CD8-positive, alpha-beta memory T cell (primary cell): ENCODE measurements around the gene EXOC4. TPM values are rescaled to one million over a fixed set of nuclear protein-coding genes. Genes with fewer than 3 reads are reported as not detected.

Source experiments
- CTCF ChIA-PET: fragments of 350-600 bp; sonication (Branson Sonifier 250); formaldehyde crosslinking; loops from one replicate; lab custom pipeline; 2021; ENCODE audit warnings: antibody characterized with exemption; lab: Charles Lee
- POLR2A ChIA-PET: fragments of 350-600 bp; sonication (Branson Sonifier 250); formaldehyde crosslinking; loops from one replicate; lab custom pipeline; 2021; ENCODE audit warnings: antibody characterized with exemption; lab: Charles Lee
- DNase-seq, 5 donors: peaks; one replicate each; pipeline versions ENCODE4 v3.0.0 to v3.0.0-alpha.2; 2020 to 2022; ENCODE audit warnings: mixed read lengths in 1 of 5
- H3K27ac ChIP-seq: one replicate; pipeline ENCODE4 v1.7.0; 2013; ENCODE audit warnings: low read depth, mild to moderate bottlenecking, low read length, moderate library complexity
- H3K27me3 ChIP-seq: 2 replicates; pipeline ENCODE4 v1.7.0; 2013; ENCODE audit warnings: low read length, mild to moderate bottlenecking; ENCODE audit not compliant: insufficient read depth, poor library complexity, severe bottlenecking
- H3K36me3 ChIP-seq: 2 replicates; pipeline ENCODE4 v1.7.0; 2013; ENCODE audit warnings: mild to moderate bottlenecking, low read length, moderate library complexity; ENCODE audit not compliant: insufficient read depth
- H3K4me1 ChIP-seq: 2 replicates; pipeline ENCODE4 v1.7.0; 2013; ENCODE audit warnings: mild to moderate bottlenecking, low read length, moderate library complexity; ENCODE audit not compliant: insufficient read depth
- H3K4me3 ChIP-seq: 2 replicates; pipeline ENCODE4 v1.7.0; 2013; ENCODE audit warnings: mild to moderate bottlenecking, low read length
- H3K9me3 ChIP-seq: 2 replicates; pipeline ENCODE4 v1.7.0; 2013; ENCODE audit warnings: mild to moderate bottlenecking, low read length
- H3K27ac Mint-ChIP-seq, 8 donors: one replicate each; pipeline ENCODE4 v1.8.0; 2020 to 2021; ENCODE audit warnings: mixed read lengths in 8 of 8, mild to moderate bottlenecking in 6 of 8, inconsistent platforms in 3 of 8, moderate library complexity in 3 of 8
- H3K27me3 Mint-ChIP-seq, 2 donors: one replicate each; pipeline ENCODE4 v1.8.0; 2020 to 2021; ENCODE audit warnings: mixed read lengths in 2 of 2, mild to moderate bottlenecking in 1 of 2, moderate library complexity in 1 of 2
- H3K36me3 Mint-ChIP-seq, 3 donors: one replicate each; pipeline ENCODE4 v1.8.0; 2020 to 2021; ENCODE audit warnings: mixed read lengths in 3 of 3, inconsistent platforms in 1 of 3, mild to moderate bottlenecking in 1 of 3
- H3K4me1 Mint-ChIP-seq, 3 donors: one replicate each; pipeline ENCODE4 v1.8.0; 2020 to 2021; ENCODE audit warnings: mixed read lengths in 3 of 3, inconsistent platforms in 1 of 3, mild to moderate bottlenecking in 1 of 3
- H3K4me3 Mint-ChIP-seq, 7 donors: one replicate each; pipeline ENCODE4 v1.8.0; 2020 to 2021; ENCODE audit warnings: mixed read lengths in 7 of 7, mild to moderate bottlenecking in 6 of 7, moderate library complexity in 4 of 7, inconsistent platforms in 2 of 7
- H3K9me3 Mint-ChIP-seq, 5 donors: one replicate each; pipeline ENCODE4 v1.8.0; 2020 to 2022; ENCODE audit warnings: mixed read lengths in 5 of 5, mild to moderate bottlenecking in 3 of 5, moderate library complexity in 2 of 5, inconsistent platforms in 1 of 5
- polyA plus RNA-seq: library from polyadenylated mRNA; unstranded; fragments of 300-500 nt; fragmentation: Illumina TruSeq; gene quantifications from one replicate; pipeline ENCODE4 v1.2.3, GENCODE V29; 2021
- total RNA-seq, 2 experiments: library from RNA; stranded (reverse); gene quantifications; one replicate each; pipeline ENCODE4 v1.2.3, GENCODE V29; 2021

The EXOC4 gene
- total and polyA plus RNA-seq, 3 experiments from 2014 or later: 34.5 to 53.2 (median 50.3) TPM

DNA sequence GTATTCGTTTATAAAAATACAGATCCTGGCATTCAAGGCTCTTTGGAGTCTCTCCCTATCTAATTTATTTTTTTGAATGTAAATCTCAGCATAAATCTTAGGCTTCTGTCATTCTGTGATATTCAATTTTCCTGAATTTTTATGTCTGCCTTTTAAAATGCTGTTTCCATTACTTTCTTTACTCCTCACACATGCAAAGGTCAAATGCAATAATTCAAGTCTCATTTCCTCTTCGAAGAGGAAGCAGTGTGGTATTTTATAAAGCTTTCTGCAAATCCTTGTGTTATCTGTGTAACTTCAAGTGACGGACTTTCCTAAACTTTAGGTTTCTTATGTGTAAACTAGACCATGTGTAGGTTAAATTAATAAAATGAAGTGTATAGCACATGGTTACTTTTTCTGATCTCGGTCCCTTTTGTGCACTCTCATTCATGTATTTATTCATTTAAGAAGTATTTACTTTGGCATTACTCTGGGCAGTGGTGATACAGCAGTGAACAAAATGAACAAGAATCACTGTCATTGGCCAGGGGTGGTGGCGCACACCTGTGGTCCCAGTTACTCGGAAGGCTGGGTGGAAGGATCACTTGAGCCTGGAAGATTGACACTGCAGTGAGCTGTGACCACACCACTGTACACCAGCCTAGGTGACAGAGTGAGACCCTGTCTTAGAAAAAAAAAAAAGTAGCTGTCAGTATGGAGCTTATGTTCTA lies 332.2 kb downstream of the EXOC4 start:
- H3K27ac ChIP-seq: no peak overlapping the region
- ChIA-PET CTCF (no interaction called here), POLR2A (no interaction called here)
- H3K36me3 ChIP-seq: no peaks in the 10 kb centered on the region
- Mint-ChIP-seq H3K36me3 (peaks cover 14 to 24% (median 20%) of the 10 kb centered on the region in 3 donors), H3K27ac (peak overlapping the region in 1 of 8 donors; percentile 14), H3K9me3 (peaks cover 0 to 6% (median 0%) of the 10 kb centered on the region in 5 donors), H3K4me3 (no peak overlapping the region), H3K27me3 (no peaks in the 10 kb centered on the region), H3K4me1 (peaks cover 0 to 4% (median 0%) of the 10 kb centered on the region in 3 donors)
- no peak overlapping the region for H3K4me3 ChIP-seq
- DNase-seq: no peak
- no peaks in the 10 kb centered on the region for H3K9me3 ChIP-seq
- H3K4me1 ChIP-seq: no peaks in the 10 kb centered on the region
- H3K27me3 ChIP-seq: no peaks in the 10 kb centered on the region

DNA sequence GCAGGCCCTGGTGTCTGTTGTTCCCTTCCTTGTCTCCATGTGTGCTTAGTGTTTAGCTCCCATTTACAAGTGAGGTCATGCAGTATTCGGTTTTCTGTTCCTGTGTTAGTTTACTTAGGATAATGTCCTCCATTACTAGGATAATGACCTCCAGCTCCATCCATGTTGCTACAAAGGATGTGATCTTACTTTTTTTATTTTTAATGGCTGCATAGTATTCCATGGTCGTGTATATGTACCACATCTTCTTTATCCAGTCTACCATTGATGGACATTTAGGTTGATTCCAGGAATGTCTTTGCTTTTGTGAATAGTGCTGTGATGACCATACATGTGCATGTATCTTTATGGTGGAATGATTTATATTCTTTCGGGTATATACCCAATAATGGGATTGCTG lies 333.4 kb downstream of the EXOC4 start:
- no peak for DNase-seq
- no peaks in the 10 kb centered on the region for H3K36me3 ChIP-seq
- Mint-ChIP-seq H3K4me3 (no peak overlapping the region), H3K27ac (peak overlapping the region in 1 of 8 donors; percentile 19), H3K4me1 (peaks cover 0 to 4% (median 0%) of the 10 kb centered on the region in 3 donors), H3K36me3 (peaks cover 12 to 17% (median 12%) of the 10 kb centered on the region in 3 donors), H3K9me3 (peaks cover 0 to 6% (median 0%) of the 10 kb centered on the region in 5 donors), H3K27me3 (no peaks in the 10 kb centered on the region)
- ChIA-PET CTCF (no interaction called here), POLR2A (no interaction called here)
- H3K27me3 ChIP-seq: no peaks in the 10 kb centered on the region
- no peak overlapping the region for H3K27ac ChIP-seq
- no peak overlapping the region for H3K4me3 ChIP-seq
- H3K4me1 ChIP-seq: no peaks in the 10 kb centered on the region
- no peaks in the 10 kb centered on the region for H3K9me3 ChIP-seq

DNA sequence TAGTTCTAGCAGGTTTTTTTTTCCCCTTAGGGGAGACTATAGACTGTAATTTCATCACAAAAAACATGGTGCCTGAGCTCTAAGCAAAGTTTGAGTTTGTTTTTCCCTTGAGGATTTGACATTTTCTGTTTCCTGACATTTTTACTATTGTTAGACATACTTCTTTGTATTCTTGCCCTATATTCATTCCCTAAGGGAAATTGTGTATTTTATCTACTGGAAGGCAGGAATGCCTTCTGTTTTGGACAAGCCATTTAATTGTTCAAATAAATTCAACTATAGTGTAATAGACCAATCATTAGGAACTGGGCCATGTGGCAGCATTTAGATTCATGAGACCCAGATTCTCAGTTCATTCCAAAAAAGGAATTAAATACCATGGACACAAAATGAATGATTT lies 335.0 kb downstream of the EXOC4 start:
- H3K4me1 ChIP-seq: no peaks in the 10 kb centered on the region
- no peaks in the 10 kb centered on the region for H3K36me3 ChIP-seq
- H3K36me3 Mint-ChIP-seq: peaks cover 12 to 18% (median 12%) of the 10 kb centered on the region in 3 donors
- ChIA-PET POLR2A (no interaction called here), CTCF (no interaction called here)
- H3K27me3 Mint-ChIP-seq: no peaks in the 10 kb centered on the region
- DNase-seq: no peak
- no peak overlapping the region for H3K27ac ChIP-seq
- no peak overlapping the region for H3K27ac Mint-ChIP-seq
- no peak overlapping the region for H3K4me3 Mint-ChIP-seq
- H3K4me3 ChIP-seq: no peak overlapping the region
- no peaks in the 10 kb centered on the region for H3K9me3 ChIP-seq
- H3K27me3 ChIP-seq: no peaks in the 10 kb centered on the region
- H3K9me3 Mint-ChIP-seq: peaks cover 0 to 6% (median 0%) of the 10 kb centered on the region in 5 donors
- H3K4me1 Mint-ChIP-seq: peaks cover 0 to 6% (median 0%) of the 10 kb centered on the region in 3 donors

DNA sequence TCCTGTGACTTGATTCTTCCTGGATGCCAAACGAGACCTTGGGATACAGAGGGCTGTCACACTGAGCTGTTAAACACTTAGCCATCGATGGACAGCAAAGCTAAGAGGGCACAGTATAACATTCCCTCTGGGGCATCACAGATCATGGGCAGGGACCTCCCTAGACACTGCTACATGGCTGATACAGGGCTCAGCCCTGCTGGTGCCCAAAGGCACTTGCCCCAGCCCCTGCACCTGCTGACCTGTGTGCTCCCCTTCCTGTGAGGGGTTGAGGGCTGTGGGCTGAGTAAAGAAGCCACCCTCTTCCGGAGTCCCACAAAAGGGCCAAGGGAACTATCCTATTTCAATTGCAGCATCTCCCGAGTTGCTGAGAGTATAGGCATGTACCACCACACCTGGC lies 337.9 kb downstream of the EXOC4 start:
- ChIA-PET POLR2A (no interaction called here), CTCF (no interaction called here)
- H3K4me3 Mint-ChIP-seq: no peak overlapping the region
- Histone ChIP-seq H3K27ac (no peak overlapping the region), H3K9me3 (no peaks in the 10 kb centered on the region), H3K36me3 (no peaks in the 10 kb centered on the region), H3K4me1 (no peaks in the 10 kb centered on the region), H3K4me3 (no peak overlapping the region), H3K27me3 (no peaks in the 10 kb centered on the region)
- no peak for DNase-seq
- H3K27me3 Mint-ChIP-seq: no peaks in the 10 kb centered on the region
- H3K36me3 Mint-ChIP-seq: peaks cover 5 to 12% (median 11%) of the 10 kb centered on the region in 3 donors
- peaks cover 0 to 2% (median 0%) of the 10 kb centered on the region in 3 donors for H3K4me1 Mint-ChIP-seq
- H3K27ac Mint-ChIP-seq: peak overlapping the region in 1 of 8 donors; percentile 55
- peaks cover 0 to 4% (median 0%) of the 10 kb centered on the region in 5 donors for H3K9me3 Mint-ChIP-seq

DNA sequence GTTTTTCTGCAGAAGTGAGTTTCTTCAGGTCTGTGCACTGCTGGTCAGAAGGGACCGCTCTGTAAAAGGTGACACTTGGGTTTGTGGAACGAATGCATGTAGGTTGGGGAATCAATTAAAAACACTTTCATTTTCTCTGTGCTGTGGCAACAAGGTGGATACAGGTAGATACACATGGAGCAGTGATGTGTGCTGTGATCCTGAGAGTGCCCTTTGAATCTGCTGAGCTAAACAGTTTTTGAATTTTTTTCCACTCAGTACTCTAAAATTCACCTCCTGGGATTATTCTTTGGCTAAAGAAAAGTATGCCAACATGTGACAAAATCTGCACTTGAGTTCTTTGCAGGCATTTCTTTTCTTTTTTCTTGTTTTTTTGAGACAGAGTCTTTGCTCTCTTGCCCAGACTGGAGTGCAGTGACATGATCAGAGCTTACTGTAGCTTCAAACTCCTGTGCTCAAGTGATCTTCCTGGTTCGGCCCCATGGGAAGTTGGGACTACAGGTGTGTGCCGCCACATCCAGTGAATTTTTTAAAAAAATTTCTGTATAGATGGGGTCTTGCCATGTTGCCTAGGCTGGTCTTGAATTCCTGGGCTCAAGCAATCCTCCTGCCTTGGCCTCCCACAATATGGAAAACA lies 338.9 kb downstream of the EXOC4 start:
- no peaks in the 10 kb centered on the region for H3K36me3 ChIP-seq
- DNase-seq: no peak
- no peaks in the 10 kb centered on the region for H3K27me3 ChIP-seq
- ChIA-PET CTCF (no interaction called here), POLR2A (no interaction called here)
- H3K4me1 Mint-ChIP-seq: peaks cover 0 to 2% (median 0%) of the 10 kb centered on the region in 3 donors
- peaks cover 0 to 7% (median 6%) of the 10 kb centered on the region in 3 donors for H3K36me3 Mint-ChIP-seq
- peak overlapping the region in 1 of 8 donors; percentile 20 for H3K27ac Mint-ChIP-seq
- H3K4me3 ChIP-seq: no peak overlapping the region
- H3K9me3 Mint-ChIP-seq: no peaks in the 10 kb centered on the region
- H3K27me3 Mint-ChIP-seq: no peaks in the 10 kb centered on the region
- no peak overlapping the region for H3K4me3 Mint-ChIP-seq
- no peaks in the 10 kb centered on the region for H3K4me1 ChIP-seq
- H3K9me3 ChIP-seq: no peaks in the 10 kb centered on the region
- no peak overlapping the region for H3K27ac ChIP-seq

DNA sequence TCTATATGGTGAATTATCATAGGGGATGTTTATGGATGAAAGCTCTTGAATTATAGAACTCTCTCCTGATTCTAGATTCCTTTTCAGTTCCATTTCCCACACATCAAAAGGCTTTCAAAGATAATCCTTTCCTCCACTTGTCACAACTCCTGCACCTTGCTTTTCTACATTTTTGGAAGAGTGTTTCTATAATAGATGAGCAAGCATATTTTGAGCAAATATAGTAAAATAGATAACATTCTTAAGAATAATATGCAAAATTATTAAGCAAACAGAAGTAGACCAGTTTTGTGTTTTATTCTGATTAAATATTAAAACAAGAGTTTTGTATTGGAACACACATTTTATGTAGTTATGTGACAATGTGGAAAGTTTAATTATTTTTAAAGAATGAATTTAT lies 340.7 kb downstream of the EXOC4 start:
- DNase-seq: no peak
- no peak overlapping the region for H3K4me3 Mint-ChIP-seq
- Histone ChIP-seq H3K4me3 (no peak overlapping the region), H3K9me3 (no peaks in the 10 kb centered on the region), H3K27me3 (no peaks in the 10 kb centered on the region), H3K36me3 (no peaks in the 10 kb centered on the region), H3K27ac (no peak overlapping the region), H3K4me1 (no peaks in the 10 kb centered on the region)
- H3K36me3 Mint-ChIP-seq: peaks cover 0 to 7% (median 6%) of the 10 kb centered on the region in 3 donors
- H3K9me3 Mint-ChIP-seq: no peaks in the 10 kb centered on the region
- no peaks in the 10 kb centered on the region for H3K27me3 Mint-ChIP-seq
- peak overlapping the region in 1 of 8 donors; percentile 7 for H3K27ac Mint-ChIP-seq
- POLR2A ChIA-PET: no interaction called here
- H3K4me1 Mint-ChIP-seq: peaks cover 0 to 2% (median 0%) of the 10 kb centered on the region in 3 donors
- CTCF ChIA-PET: no interaction called here

DNA sequence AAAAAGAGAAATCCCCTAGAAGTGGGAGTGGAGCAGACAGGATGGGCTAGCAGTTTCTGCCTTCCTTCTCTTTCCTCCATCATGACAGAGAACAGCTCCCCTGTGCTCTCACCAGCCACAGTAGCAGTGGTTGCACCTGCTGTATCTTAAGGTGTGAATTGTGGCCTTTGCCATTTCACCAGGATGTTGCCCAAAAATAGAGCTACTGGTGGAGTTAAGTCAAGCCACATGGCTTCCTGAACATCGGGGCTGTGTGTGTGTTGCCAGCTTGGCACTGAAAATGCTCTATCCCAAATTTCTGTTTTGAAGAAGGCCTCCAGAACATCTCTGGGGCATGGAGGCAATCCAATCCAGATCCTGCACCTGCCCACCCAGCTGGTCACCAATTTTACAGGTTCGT lies 348.7 kb downstream of the EXOC4 start:
- peak overlapping the region in 5 of 8 donors; percentile 9 to 59 (median 31) for H3K27ac Mint-ChIP-seq
- no peaks in the 10 kb centered on the region for H3K27me3 ChIP-seq
- no peak for DNase-seq
- H3K4me3 Mint-ChIP-seq: peak overlapping the region in 4 of 7 donors; percentile 1 to 24 (median 14)
- H3K27ac ChIP-seq: no peak overlapping the region
- H3K36me3 ChIP-seq: no peaks in the 10 kb centered on the region
- H3K36me3 Mint-ChIP-seq: peaks cover 0 to 5% (median 0%) of the 10 kb centered on the region in 3 donors
- no peaks in the 10 kb centered on the region for H3K9me3 Mint-ChIP-seq
- no peaks in the 10 kb centered on the region for H3K9me3 ChIP-seq
- no peaks in the 10 kb centered on the region for H3K4me1 ChIP-seq
- peaks cover 16 to 30% (median 27%) of the 10 kb centered on the region in 3 donors for H3K4me1 Mint-ChIP-seq
- H3K27me3 Mint-ChIP-seq: peaks cover 0 to 1% of the 10 kb centered on the region in 2 donors
- ChIA-PET POLR2A (no interaction called here), CTCF (no interaction called here)
- no peak overlapping the region for H3K4me3 ChIP-seq

DNA sequence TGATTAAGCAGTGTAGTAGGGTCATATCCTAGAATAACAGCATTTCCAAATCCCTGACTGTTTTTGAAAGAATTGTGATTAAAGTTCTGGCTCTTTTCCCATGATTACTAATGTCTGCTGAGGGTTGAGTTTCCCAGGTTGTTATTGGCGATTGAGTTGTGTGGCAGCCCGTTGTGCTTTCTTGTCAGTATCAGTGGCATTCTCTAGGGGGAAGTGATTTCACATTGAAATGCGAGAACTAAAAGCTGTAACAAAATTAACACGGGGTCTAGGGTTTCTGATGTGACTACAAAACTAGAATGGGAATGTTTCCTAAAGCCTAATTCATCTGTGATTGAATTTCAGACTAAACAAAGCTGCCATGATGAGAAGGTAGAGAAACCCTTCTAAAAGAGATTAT lies 349.4 kb downstream of the EXOC4 start:
- Histone ChIP-seq H3K4me3 (no peak overlapping the region), H3K4me1 (no peaks in the 10 kb centered on the region), H3K27me3 (no peaks in the 10 kb centered on the region), H3K27ac (no peak overlapping the region), H3K36me3 (no peaks in the 10 kb centered on the region), H3K9me3 (no peaks in the 10 kb centered on the region)
- no peak for DNase-seq
- Mint-ChIP-seq H3K9me3 (no peaks in the 10 kb centered on the region), H3K4me3 (no peak overlapping the region), H3K27me3 (peaks cover 0 to 1% of the 10 kb centered on the region in 2 donors), H3K27ac (peak overlapping the region in 3 of 8 donors; percentile 25 to 79 (median 44)), H3K4me1 (peaks cover 16 to 30% (median 27%) of the 10 kb centered on the region in 3 donors), H3K36me3 (peaks cover 0 to 5% (median 0%) of the 10 kb centered on the region in 3 donors)
- CTCF ChIA-PET: no interaction called here
- POLR2A ChIA-PET: no interaction called here
